Mammary epithelial cell (primary cell): ENCODE results near the gene DPH3.

ENCODE experiments used
- CTCF ChIP-seq, 2 donors: IDR thresholded peaks in 1 of 2; conservative IDR thresholded peaks in 1 of 2; 2 replicates each; pipeline ENCODE4 v1.5.1; 2011 to 2012; ENCODE audit warnings: inconsistent platforms in 2 of 2, low read length in 2 of 2, mild to moderate bottlenecking in 2 of 2, control low read depth in 1 of 2, low read depth in 1 of 2; ENCODE audit not compliant: insufficient read depth in 1 of 2; ENCODE audit errors: extremely low read depth in 1 of 2
- EZH2 ChIP-seq: IDR thresholded peaks from 2 replicates; pipeline ENCODE4 v1.6.1; 2012; ENCODE audit warnings: low read length, inconsistent platforms, borderline replicate concordance

DNA sequence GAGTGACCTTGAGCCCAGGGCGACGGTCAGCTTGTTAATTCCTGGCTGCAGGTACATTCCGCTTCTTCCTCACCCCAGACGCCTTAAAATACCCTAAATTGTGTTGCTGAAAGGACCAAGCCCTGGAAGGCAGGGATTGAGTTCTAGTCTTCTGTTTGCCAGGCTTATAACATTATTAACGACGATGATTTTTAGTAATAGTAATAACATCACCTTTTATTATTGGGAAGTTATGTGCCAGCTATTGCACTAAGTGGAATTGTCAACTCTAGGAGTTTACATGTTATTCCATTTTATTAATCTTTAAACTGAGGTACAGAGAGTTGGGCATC is 678 bp upstream of the DPH3 start:
- TF ChIP-seq CTCF (conservative IDR thresholded peaks at IDR 0.05 in 1 of 2, IDR thresholded peaks at IDR 0.05 in 1 of 2; ENCODE audit: extremely low read depth in 1 of 2, insufficient read depth in 1 of 2, low read depth in 1 of 2, low read length in 2 of 2) (no peak), EZH2 (no peak)
